ENCODE data around the gene FUT2.

Gene FUT2

DNA sequence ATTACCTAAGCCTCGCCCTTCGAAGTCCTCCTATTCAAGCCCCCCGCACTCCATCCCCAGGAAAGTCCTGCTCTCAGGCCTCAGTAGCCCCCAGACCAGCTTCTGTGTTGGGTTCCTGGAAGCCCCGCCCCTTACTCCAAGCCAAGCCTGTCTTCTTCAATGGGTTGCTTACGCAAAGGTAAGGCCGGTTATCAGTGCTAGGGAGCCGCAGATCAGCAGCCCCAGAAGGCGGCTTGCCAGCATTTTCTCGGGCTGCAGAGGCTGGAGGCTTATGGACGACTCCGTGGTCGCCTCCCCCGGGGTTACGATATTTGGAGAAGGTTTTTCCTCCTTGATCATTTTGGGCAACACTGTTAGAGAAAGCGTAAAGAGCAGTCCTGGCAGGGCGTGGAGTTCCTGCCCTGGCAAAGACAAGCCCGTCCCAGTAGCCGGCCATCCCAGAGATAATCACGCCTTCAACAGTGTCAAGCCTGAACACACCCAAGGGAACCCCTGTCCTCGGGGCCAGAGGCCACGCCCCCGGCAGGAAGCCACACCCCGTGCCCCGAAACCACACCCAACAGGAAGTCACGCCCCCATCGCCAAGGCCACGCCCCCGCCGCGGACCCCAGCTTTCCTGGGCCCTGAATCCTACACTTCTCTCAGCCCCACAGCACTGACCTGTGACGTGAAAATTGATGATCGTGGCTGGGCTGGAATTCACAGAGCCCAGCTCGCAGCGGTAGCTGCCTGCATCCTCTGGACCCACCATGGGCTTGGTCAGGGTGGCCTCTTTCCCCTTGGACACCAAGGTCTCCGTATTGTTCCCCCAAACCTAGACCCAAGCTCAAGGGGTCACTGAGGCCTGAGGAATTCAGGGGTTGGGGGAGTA, 45.6 kb downstream of the FUT2 start:
- no peak overlapping the region for H3K27ac ChIP-seq (ENCODE audit: low read depth, low read length)
- H3K9ac ChIP-seq (ENCODE audit: low read length), result no peak overlapping the region
- H3K4me1 ChIP-seq (ENCODE audit: control insufficient read depth, insufficient read depth, low read length), result no peaks in the 10 kb centered on the region
- H3K27me3 ChIP-seq (ENCODE audit: control insufficient read depth, insufficient read depth, low read length), result peaks cover 1% of the 10 kb centered on the region
- no peaks in the 10 kb centered on the region for H3K36me3 ChIP-seq (ENCODE audit: control insufficient read depth, insufficient read depth, low read length)
- no peak overlapping the region for H3K4me3 ChIP-seq (ENCODE audit: low read length)

- peaks cover 2% of the 10 kb centered on the region for H3K27me3 ChIP-seq (ENCODE audit: control insufficient read depth, insufficient read depth, low read length)
- H3K4me1 ChIP-seq (ENCODE audit: control insufficient read depth, insufficient read depth, low read length), result no peaks in the 10 kb centered on the region
- H3K4me3 ChIP-seq (ENCODE audit: low read length), result no peak overlapping the region
- no peak overlapping the region for H3K9ac ChIP-seq (ENCODE audit: low read length)
- H3K27ac ChIP-seq (ENCODE audit: low read depth, low read length), result no peak overlapping the region
- H3K36me3 ChIP-seq (ENCODE audit: control insufficient read depth, insufficient read depth, low read length), result no peaks in the 10 kb centered on the region
Measured at GRCh38 chr19:48742096-48742495, 46.3 kb downstream of the FUT2 start.

DNA sequence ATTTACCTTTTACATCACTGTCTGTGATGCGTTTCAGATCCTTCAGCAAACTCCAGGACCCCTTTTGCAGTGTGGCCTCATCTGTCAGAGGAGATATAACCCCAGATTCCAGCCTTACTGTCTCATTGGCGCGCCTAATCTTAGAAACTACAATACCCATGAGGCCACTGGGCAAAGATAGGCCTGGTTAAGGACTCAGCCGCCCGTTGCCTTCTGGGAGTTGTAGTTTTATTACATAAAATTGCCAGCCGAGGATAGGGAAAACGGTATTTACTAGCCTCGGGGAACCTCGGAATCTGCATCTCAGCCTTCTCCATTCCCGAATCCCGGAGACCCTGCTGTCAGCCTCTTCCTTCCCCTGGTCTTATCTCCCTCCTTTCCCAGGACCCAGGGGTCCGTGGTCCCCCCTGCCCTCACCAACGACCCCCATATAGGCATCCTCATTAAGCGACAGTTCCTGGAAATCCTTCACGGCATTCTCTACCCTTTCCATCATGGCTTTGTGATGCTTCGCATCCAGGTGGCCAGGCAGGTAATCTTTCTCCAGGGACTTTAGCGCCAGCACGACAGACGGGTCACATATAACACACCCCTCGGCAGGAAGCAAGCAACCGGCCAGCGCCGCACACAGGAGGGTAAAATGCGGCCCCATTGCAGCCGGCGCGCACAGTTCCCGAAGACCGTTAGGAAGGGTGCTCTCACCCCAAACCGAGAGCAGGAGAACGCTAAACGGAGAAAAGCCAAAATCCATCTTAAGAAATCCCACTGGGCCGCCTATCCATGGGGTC, 49.6 kb downstream of the FUT2 start:
- H3K9ac ChIP-seq (ENCODE audit: low read length), result no peak overlapping the region
- no peaks in the 10 kb centered on the region for H3K36me3 ChIP-seq (ENCODE audit: control insufficient read depth, insufficient read depth, low read length)
- H3K27me3 ChIP-seq (ENCODE audit: control insufficient read depth, insufficient read depth, low read length), result peaks cover 2% of the 10 kb centered on the region
- no peak overlapping the region for H3K27ac ChIP-seq (ENCODE audit: low read depth, low read length)
- H3K4me3 ChIP-seq (ENCODE audit: low read length), result no peak overlapping the region
- H3K4me1 ChIP-seq (ENCODE audit: control insufficient read depth, insufficient read depth, low read length), result no peaks in the 10 kb centered on the region

GRCh38 chr19:48746110-48746509, 50.3 kb downstream of the FUT2 start:
- Histone ChIP-seq H3K9ac (ENCODE audit: low read length) (no peak overlapping the region), H3K27ac (ENCODE audit: low read depth, low read length) (no peak overlapping the region), H3K4me1 (ENCODE audit: control insufficient read depth, insufficient read depth, low read length) (no peaks in the 10 kb centered on the region), H3K4me3 (ENCODE audit: low read length) (no peak overlapping the region), H3K27me3 (ENCODE audit: control insufficient read depth, insufficient read depth, low read length) (peaks cover 7% of the 10 kb centered on the region), H3K36me3 (ENCODE audit: control insufficient read depth, insufficient read depth, low read length) (no peaks in the 10 kb centered on the region)

GRCh38 chr19:48746738-48747575, 51.2 kb downstream of the FUT2 start, which contains the start of gene IZUMO1:
IZUMO1 (minus strand) TSS chr19:48746909; CDS start chr19:48745859, 1,050 bp downstream.
- Histone ChIP-seq H3K27ac (ENCODE audit: low read depth, low read length) (no peak within 1 kb of the TSS), H3K9ac (ENCODE audit: low read length) (no peak within 1 kb of the TSS), H3K27me3 (ENCODE audit: control insufficient read depth, insufficient read depth, low read length) (peaks cover 8% of the 10 kb centered on the region), H3K4me3 (ENCODE audit: low read length) (peak within 1 kb of the TSS; percentile 32), H3K36me3 (ENCODE audit: control insufficient read depth, insufficient read depth, low read length) (no peaks in the 10 kb centered on the region), H3K4me1 (ENCODE audit: control insufficient read depth, insufficient read depth, low read length) (no peaks in the 10 kb centered on the region)

DNA sequence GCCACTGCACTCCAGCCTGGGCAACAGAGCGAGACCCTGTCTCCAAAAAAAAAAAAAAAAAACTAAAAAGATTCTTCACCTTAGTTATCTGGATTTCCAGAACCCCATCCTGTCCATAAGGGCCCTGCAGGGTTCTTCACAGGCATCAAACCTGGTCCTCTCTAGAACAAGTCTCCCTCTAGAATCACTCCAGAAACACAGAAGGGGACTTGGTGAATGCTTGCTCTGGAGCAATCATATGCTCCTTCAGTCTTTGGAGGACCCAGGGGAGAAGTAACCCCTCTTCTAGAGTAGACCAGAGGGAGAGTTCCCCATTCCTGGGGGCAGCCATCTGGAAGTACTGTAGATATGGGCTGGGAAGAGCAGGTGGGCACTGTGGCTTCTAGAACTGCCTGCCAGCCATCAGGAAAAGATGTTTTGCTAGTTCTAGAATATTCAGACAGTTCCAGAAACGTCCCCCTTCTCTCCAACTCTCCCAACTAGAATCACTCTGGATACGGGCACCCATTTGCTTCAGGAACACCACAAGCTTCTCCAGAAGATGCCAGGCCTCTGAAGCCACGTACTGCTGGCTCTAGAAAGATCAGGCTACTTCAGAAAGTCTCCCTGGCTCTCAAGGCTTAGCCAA, 53.9 kb downstream of the FUT2 start:
- Histone ChIP-seq H3K36me3 (ENCODE audit: control insufficient read depth, insufficient read depth, low read length) (no peaks in the 10 kb centered on the region), H3K4me3 (ENCODE audit: low read length) (no peak overlapping the region), H3K27ac (ENCODE audit: low read depth, low read length) (no peak overlapping the region), H3K9ac (ENCODE audit: low read length) (no peak overlapping the region), H3K27me3 (ENCODE audit: control insufficient read depth, insufficient read depth, low read length) (peaks cover 12% of the 10 kb centered on the region), H3K4me1 (ENCODE audit: control insufficient read depth, insufficient read depth, low read length) (no peaks in the 10 kb centered on the region)

GRCh38 chr19:48750351-48750750, 54.6 kb downstream of the FUT2 start:
- Histone ChIP-seq H3K27ac (ENCODE audit: low read depth, low read length) (no peak overlapping the region), H3K4me3 (ENCODE audit: low read length) (no peak overlapping the region), H3K27me3 (ENCODE audit: control insufficient read depth, insufficient read depth, low read length) (peaks cover 12% of the 10 kb centered on the region), H3K9ac (ENCODE audit: low read length) (no peak overlapping the region), H3K36me3 (ENCODE audit: control insufficient read depth, insufficient read depth, low read length) (no peaks in the 10 kb centered on the region), H3K4me1 (ENCODE audit: control insufficient read depth, insufficient read depth, low read length) (no peaks in the 10 kb centered on the region)

DNA sequence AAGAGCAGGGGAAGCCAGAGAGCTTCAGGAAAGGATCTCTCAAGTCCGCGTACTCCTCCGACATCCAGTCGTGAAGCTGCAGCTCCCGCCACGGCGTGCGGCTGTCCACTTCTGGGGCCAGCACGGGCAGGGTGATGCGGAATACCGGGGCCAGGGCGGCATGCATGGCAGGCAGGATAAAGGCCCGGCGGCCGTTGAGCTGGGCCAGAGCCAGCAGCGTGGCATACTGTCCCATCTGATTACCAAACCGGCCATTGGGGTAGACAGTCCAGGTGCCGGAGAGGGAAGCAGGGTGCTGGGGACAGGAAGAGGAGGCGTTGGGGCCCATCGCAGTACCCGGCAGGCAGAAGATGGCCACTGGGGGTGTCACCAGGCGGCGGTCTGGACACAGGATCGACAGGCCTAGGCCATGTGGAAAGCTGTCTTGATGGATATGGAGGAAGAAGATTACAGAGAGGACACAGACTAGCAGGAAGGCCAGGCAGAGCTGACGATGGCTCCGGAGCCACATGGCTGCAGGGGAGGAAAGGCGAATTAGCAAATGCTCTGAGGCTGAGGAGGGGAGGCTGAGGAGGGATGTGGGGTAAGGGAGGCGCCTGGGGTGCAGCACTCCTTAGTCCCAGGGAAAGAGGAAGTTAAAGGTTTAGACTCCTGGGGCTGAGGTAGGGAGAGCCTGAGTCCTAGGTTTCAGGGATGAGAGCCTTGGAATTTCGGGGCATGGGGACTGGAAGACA, 55.2 kb downstream of the FUT2 start:
- Histone ChIP-seq H3K4me1 (ENCODE audit: control insufficient read depth, insufficient read depth, low read length) (no peaks in the 10 kb centered on the region), H3K9ac (ENCODE audit: low read length) (no peak overlapping the region), H3K4me3 (ENCODE audit: low read length) (no peak overlapping the region), H3K27ac (ENCODE audit: low read depth, low read length) (no peak overlapping the region), H3K36me3 (ENCODE audit: control insufficient read depth, insufficient read depth, low read length) (no peaks in the 10 kb centered on the region), H3K27me3 (ENCODE audit: control insufficient read depth, insufficient read depth, low read length) (peaks cover 12% of the 10 kb centered on the region)

- Histone ChIP-seq H3K27ac (ENCODE audit: low read depth, low read length) (no peak overlapping the region), H3K4me1 (ENCODE audit: control insufficient read depth, insufficient read depth, low read length) (no peaks in the 10 kb centered on the region), H3K4me3 (ENCODE audit: low read length) (peak overlapping the region; percentile 55), H3K36me3 (ENCODE audit: control insufficient read depth, insufficient read depth, low read length) (no peaks in the 10 kb centered on the region), H3K27me3 (ENCODE audit: control insufficient read depth, insufficient read depth, low read length) (peaks cover 10% of the 10 kb centered on the region), H3K9ac (ENCODE audit: low read length) (no peak overlapping the region)
Measured at GRCh38 chr19:48751845-48752495, 56.2 kb downstream of the FUT2 start.

GRCh38 chr19:48752496-48753365, 57.0 kb downstream of the FUT2 start, which contains the start of gene FUT1:
FUT1 (minus strand) TSS chr19:48752641; CDS start chr19:48751281, 1,360 bp downstream.
- Histone ChIP-seq H3K9ac (ENCODE audit: low read length) (no peak within 1 kb of the TSS), H3K36me3 (ENCODE audit: control insufficient read depth, insufficient read depth, low read length) (no peaks in the 10 kb centered on the region), H3K4me1 (ENCODE audit: control insufficient read depth, insufficient read depth, low read length) (no peaks in the 10 kb centered on the region), H3K4me3 (ENCODE audit: low read length) (peak within 1 kb of the TSS; percentile 55), H3K27ac (ENCODE audit: low read depth, low read length) (no peak within 1 kb of the TSS), H3K27me3 (ENCODE audit: control insufficient read depth, insufficient read depth, low read length) (peaks cover 10% of the 10 kb centered on the region)
